NCI-H446 treated with DMSO at 0.1 percent for 48 hours (cell line): ENCODE measurements around the gene SLC12A5.
A peak's percentile ranks its signal among the peaks of the same experiment; 100 is the strongest.
"Not testable (repeated sequence)": the region's sequence is repeated elsewhere in the genome, so short reads cannot be mapped to it uniquely, and the experiment has no call there.

Experiments used
- DNase-seq: peaks from one replicate; lab custom pipeline; 2025; lab: John Stamatoyannopoulos, UW

SLC12A5 gene

GRCh38 chr20:46081074-46081473 is 52.1 kb downstream of the SLC12A5 start:
- no peak for DNase-seq

DNA sequence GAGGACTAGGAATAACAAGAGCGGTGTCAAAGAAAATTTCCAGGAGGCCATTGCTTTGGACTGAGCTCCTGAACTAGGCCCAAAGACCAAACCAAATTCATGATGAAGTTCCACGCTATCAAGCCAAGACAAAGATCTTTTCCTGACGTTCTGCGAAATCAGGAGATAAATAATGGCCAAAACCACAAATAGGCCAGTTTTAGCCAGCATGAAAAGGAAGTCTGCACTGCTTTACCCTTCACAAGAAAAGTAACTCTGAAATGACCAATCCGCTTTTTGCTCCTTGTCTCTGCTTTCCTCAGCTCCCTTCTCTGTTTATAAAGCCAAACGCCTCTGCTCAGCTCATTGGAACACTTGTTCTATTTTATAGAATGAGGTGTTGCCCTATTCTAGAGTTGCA is 54.1 kb downstream of the SLC12A5 start:
- DNase-seq, result no peak

DNA sequence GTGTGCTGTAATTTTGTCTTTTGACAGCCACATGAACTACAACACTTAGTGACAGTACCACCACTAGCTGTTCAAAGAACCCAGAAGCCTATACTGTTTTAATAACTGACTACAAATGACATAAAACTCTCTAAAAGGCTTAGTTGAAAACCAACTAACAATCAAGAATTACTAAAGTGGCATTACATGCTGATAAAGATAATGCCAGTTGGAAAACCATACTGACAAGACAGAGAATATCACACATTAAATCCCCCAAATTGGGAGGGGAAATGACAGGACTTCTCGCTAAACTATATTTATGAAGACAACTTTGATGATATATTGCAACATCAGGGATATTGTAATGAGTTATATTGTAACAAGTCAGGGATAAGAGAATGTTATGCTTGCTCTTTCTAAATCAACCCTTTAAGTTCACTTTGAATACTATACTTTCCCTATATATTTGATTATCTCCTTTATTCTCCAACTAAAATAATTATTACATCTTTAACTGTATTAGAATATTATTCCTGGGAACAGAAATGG is 54.6 kb downstream of the SLC12A5 start:
- DNase-seq, result no peak

DNA sequence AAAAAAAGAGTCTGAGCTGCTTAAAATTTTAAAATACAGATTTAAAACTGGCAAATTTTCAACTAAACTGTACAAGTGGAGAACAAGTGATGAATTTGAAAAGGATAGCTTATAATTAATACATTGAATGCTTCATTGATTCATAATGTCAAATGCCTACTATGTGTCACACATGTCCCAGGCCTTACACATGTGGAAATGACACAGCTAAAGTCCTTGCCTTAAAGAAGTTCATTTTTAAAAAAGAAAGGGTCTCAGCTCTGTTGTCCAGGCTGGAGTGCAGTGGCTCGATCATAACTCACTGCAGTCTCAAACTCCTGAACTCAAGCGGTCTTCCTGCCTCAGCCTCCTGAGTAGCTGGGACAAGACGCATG is 55.8 kb downstream of the SLC12A5 start:
- no peak for DNase-seq

DNA sequence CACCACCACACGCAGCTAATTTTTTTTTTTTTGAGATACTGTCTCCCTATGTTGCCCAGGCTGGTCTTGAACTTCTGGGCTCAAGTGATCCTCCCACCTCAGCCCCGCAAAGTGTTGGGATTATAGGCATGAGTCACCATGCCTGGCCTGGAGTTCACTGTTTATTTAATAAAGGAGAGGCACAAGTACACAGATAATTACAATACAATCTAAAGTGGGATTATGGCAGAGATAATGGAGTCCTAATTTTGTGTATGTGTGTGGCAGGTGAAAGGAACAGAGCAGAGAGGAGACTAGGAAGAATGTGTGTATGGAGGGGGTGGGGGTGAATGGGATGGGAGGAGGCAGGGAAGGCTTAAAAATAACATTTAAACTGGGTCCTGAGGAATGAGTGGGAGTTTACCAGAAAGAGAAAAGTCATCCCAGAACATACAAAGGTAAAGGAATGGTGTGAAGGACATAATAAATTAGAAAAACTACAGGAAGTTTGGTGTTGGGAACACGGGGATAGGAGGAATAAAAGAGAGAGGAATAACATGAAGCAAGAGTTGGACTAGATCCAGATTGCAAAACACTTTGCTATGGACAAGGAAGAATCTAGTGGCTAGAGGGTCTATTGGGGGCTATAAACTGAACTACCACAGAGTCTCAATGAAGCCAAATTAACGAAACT is 56.3 kb downstream of the SLC12A5 start:
- no peak for DNase-seq

DNA sequence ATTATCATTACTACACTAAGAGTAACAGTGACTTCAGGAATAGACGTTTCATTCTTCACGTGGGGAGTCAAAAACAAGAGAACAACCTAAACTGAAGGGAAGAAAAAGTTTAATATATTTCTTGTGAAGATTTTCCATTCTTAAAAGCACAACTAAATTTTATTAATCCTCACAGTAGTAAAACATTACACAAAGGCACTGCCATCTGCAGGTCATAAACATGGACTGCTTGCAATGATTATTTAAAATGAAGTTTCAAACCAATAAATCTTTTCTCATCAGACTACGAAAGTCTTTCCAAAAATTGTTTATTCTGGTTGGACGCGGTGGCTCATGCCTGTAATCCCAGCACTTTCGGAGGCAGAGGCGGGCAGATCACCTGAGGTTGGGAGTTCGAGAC is 58.1 kb downstream of the SLC12A5 start:
- DNase-seq, result no peak

- DNase-seq, result no peak
Measured at GRCh38 chr20:46088409-46089166, 59.6 kb downstream of the SLC12A5 start.

DNA sequence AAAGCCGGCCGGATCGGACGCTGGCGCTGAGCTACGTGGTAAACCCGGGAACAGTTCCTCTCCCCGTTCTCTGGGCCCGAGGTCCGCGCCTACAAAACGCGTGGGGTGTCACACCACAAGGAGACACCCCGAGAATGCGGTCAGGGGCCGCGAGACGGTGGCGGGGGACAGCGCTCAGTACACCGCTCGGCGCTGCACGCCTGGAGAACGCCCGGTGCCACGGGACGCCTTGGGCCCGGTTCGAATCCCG is 60.1 kb downstream of the SLC12A5 start:
- DNase-seq, result no peak

DNA sequence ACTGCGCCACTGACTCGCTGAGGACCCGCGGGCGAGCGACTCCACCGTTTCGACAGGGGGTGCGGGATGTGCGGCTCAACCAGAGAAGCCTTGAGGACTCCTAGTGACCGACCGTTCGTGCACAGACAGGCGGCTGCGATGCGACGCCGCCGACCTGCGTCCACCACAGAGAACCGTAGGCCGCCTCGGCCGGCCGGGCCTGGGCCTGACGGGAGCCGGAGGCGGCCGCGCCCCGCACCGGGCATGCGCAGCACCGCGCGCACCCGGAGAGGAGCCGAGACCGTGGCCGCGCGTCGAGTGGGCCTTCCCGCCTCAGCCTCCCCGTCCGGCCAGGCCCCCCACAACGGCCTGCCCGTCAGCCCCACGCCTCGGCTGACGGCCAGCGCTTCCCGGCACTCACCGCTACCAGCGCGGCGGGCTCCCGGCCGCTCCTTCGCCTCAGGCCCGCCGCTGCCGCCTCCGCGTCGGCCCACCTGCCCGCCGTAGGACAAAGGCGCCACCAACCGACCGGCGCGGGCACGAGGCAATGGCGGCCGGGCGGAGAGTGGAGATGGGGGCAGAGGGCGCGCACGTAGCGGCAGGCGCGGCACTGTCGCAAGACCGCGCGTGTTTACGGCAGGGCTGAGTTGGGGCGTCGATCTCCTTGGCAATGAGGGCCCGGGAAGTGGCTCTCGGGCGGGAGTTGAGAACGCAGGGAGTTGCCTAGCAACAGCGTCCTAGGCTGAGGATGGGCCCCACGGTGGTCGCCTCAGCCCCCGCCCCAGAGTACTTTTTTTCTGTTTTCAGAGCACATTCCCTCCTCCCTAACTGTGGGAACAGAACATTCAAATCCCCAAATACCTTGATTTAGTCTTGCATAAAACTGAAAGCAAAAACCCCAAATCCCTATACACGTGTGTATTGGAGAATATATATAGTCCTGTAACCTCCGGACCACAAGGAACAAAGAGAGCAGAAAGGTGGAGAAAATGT is 60.7 kb downstream of the SLC12A5 start, which contains the start of gene NCOA5:
Gene NCOA5, minus strand, starts transcription at position 546 of the 972 bp plus-strand sequence. CDS start 10,538 bp downstream, outside the sequence.
- peak; percentile 92 for DNase-seq

- DNase-seq, result not testable (repeated sequence)
Measured at GRCh38 chr20:46091622-46092535, 62.9 kb downstream of the SLC12A5 start.

DNA sequence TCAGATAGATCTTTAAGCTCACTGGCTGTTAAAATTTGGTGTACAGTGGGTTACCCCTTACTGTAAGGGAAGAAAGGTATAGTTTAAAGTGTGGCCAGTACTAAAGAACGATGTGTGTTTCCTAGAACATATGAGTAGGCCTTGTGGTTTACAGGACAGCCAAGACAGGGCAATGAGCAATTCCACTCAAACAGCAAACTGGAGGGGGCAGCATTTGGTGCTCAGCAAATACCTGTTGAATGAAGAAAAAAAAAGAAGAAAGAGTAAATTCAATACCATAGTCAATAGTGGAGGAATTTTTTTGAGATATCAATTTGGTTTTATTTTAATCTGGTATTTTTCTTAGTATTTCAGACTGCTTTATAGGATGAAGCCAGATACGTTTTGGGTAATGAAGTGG is 64.5 kb downstream of the SLC12A5 start:
- no peak for DNase-seq

DNA sequence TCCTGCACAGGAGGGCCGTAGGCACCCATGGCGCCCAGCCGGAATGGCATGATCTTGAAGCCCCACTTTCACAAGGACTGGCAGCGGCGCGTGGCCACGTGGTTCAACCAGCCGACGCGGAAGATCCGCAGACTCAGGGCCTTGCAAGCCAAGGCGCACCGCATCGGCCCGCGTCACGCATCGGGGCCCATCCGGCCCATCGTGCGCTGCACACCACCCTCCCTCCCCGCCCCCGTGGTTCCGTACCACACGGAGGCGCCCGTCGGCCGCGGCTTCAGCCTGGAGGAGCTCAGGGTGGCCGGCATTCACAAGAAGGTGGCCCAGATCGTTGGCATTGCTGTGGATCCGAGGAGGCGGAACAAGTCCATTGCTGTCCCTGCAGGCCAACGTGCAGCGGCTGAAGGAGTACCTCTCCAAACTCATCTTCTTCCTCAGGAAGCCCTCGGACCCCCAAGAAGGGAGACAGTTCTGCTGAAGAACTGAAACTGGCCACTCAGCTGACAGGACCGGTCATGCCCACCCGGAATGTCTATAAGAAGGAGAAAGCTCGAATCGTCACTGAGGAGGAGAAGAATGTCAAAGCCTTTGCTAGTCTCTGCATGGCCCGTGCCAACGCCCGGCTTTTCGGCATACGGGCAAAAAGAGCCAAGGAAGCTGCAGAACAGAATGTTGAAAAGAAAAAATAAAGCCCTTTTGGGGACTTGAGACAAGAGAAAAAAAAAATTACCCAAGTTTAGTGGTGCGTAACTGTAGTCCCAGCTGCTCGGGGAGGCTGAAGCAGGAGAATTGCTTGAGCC is 70.7 kb downstream of the SLC12A5 start:
- no peak for DNase-seq

DNA sequence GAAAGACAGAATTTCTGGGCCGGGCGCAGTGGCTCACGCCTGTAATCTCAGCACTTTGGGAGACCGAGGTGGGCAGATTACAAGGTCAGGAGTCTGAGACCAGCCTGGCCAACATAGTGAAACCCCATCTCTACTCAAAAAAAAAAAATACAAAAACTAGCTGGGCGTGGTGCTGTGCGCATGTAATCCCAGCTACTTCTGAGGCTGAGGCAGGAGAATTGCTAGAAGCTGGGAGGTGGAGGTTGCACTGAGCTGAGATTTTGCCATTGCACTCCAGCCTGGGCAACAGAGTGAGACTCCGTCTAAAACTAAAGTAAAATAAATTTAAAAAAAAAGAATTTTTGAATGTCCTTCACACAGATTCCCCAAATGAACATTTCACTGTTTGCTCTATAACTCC is 71.4 kb downstream of the SLC12A5 start:
- DNase-seq, result not testable (repeated sequence)

- no peak for DNase-seq
Measured at GRCh38 chr20:46100988-46101387, 72.0 kb downstream of the SLC12A5 start.

- DNase-seq, result no peak
Measured at GRCh38 chr20:46101957-46102356, 72.9 kb downstream of the SLC12A5 start.

GRCh38 chr20:46102940-46103339 is 73.9 kb downstream of the SLC12A5 start:
- no peak for DNase-seq

- DNase-seq, result no peak
Measured at GRCh38 chr20:46104262-46104661, 75.2 kb downstream of the SLC12A5 start.

DNA sequence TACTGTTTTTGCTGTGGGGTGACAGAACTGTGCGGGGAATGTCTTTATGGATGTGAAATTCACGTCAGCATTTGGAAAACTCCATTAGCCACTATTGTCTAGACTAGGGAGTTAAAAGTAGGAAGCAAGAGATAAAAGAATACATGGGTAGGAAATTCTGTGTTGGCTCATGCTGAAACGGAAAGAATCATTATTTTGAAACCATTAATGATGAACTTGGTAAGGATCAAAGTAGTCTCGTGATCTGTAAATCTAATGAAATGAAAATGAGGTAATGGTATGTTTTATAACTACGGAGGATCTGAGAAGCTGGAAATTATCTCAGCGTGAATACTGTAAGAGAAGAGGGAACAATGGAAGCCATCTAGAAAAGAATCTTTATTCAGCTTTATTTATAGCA is 78.0 kb downstream of the SLC12A5 start:
- DNase-seq, result no peak

GRCh38 chr20:46108435-46108841 is 79.4 kb downstream of the SLC12A5 start:
- DNase-seq, result no peak

- DNase-seq, result no peak
Measured at GRCh38 chr20:46108976-46109375, 80.0 kb downstream of the SLC12A5 start.
